Ascending aorta (tissue), 2 donors: ENCODE results near the gene UBE2H. TPM values are rescaled to one million over a fixed set of nuclear protein-coding genes. Genes with fewer than 3 reads are reported as not detected.
A peak's percentile ranks its signal among the peaks of the same experiment; 100 is the strongest.

Experiments used
- DNase-seq, 2 donors: peaks; one replicate each; pipeline ENCODE4 v3.0.0-alpha.2; 2019; ENCODE audit warnings: low spot score in 2 of 2
- H3K27ac ChIP-seq, 2 donors: fragments of 200-600 bp; sonication (generic); one replicate each; pipeline ENCODE4 v1.5.1; 2016 to 2017; ENCODE audit warnings: mild to moderate bottlenecking in 1 of 2
- H3K27me3 ChIP-seq: fragments of 200-600 bp; sonication (generic); one replicate; pipeline ENCODE4 v1.5.1; 2017
- H3K36me3 ChIP-seq, 2 donors: fragments of 200-600 bp; sonication (generic); one replicate each; pipeline ENCODE4 v1.5.1; 2016
- H3K4me1 ChIP-seq, 2 donors: fragments of 200-600 bp; sonication (generic); one replicate each; pipeline ENCODE4 v1.5.1; 2016 to 2017; ENCODE audit warnings: mild to moderate bottlenecking in 1 of 2
- H3K4me3 ChIP-seq, 2 donors: fragments of 200-600 bp; sonication (generic); one replicate each; pipeline ENCODE4 v1.5.1; 2016 to 2017; ENCODE audit warnings: mild to moderate bottlenecking in 1 of 2
- H3K9me3 ChIP-seq, 2 donors: fragments of 200-600 bp; sonication (generic); one replicate each; pipeline ENCODE4 v1.5.1; 2016
- CTCF ChIP-seq, 3 experiments: fragments of 200-600 bp in 2 of 3; fragments of 450-650 bp in 1 of 3; sonication (generic) in 2 of 3; IDR thresholded peaks; one replicate each; pipeline ENCODE4 v1.5.1; 2016 to 2019; ENCODE audit warnings: antibody characterized with exemption in 3 of 3, mild to moderate bottlenecking in 1 of 3, moderate library complexity in 1 of 3
- intact Hi-C: fragments of 100-400 bp; cut with DNase I; formaldehyde crosslinking; loops from one replicate; pipeline ENCODE4 v1.15.1; 2023
- total RNA-seq: library from RNA; depleted of rRNA; stranded (reverse); fragments of >200 nt; gene quantifications from one replicate; pipeline ENCODE4 v1.1.0, GENCODE V29; 2016

Gene UBE2H
- total RNA-seq, 1 donor from 2014 or later: 83.9 TPM

GRCh38 chr7:129948877-129949291 lies 3.9 kb downstream of the UBE2H start:
- peak; percentile 79 to 93 for DNase-seq
- Histone ChIP-seq H3K4me1 (peaks cover 8 to 27% of the 10 kb centered on the region in 2 donors), H3K27ac (peak overlapping the region; percentile 91), H3K27me3 (no peaks in the 10 kb centered on the region), H3K4me3 (peak overlapping the region; percentile 80 to 92), H3K36me3 (no peaks in the 10 kb centered on the region), H3K9me3 (no peaks in the 10 kb centered on the region)
- intact Hi-C loops: loop anchor here (2.0 kb wide), 1 partner anchor 84 kb away; no protein-coding TSS in a partner anchor
- TF ChIP-seq CTCF (IDR thresholded peaks at IDR 0.05): no peak

GRCh38 chr7:129948338-129948737 lies 4.4 kb downstream of the UBE2H start:
- H3K27ac ChIP-seq: peak overlapping the region; percentile 91
- no peak for DNase-seq
- peak overlapping the region in 1 of 2 donors; percentile 80 for H3K4me3 ChIP-seq
- intact Hi-C loops: loop anchor here (2.0 kb wide), 1 partner anchor 84 kb away; no protein-coding TSS in a partner anchor
- TF ChIP-seq CTCF (IDR thresholded peaks at IDR 0.05): no peak
- H3K9me3 ChIP-seq: no peaks in the 10 kb centered on the region
- peaks cover 8 to 27% of the 10 kb centered on the region in 2 donors for H3K4me1 ChIP-seq
- H3K27me3 ChIP-seq: no peaks in the 10 kb centered on the region
- peaks cover 2% of the 10 kb centered on the region in 2 donors for H3K36me3 ChIP-seq

- H3K36me3 ChIP-seq: peaks cover 5 to 7% of the 10 kb centered on the region in 2 donors
- peaks cover 8 to 31% of the 10 kb centered on the region in 2 donors for H3K4me1 ChIP-seq
- peak overlapping the region in 1 of 2 donors; percentile 80 for H3K4me3 ChIP-seq
- intact Hi-C loops: loop anchor here (2.0 kb wide), 1 partner anchor 83 kb away; no protein-coding TSS in a partner anchor
- peak; percentile 23 to 75 for DNase-seq
- peak overlapping the region; percentile 91 for H3K27ac ChIP-seq
- no peaks in the 10 kb centered on the region for H3K27me3 ChIP-seq
- TF ChIP-seq CTCF (IDR thresholded peaks at IDR 0.05): no peak
- H3K9me3 ChIP-seq: no peaks in the 10 kb centered on the region
Measured at GRCh38 chr7:129947701-129948100, 5.1 kb downstream of the UBE2H start.

- intact Hi-C loops: no loop called here
- Histone ChIP-seq H3K27ac (peak overlapping the region in 1 of 2 donors; percentile 91), H3K4me3 (peak overlapping the region in 1 of 2 donors; percentile 80), H3K9me3 (no peaks in the 10 kb centered on the region), H3K27me3 (no peaks in the 10 kb centered on the region), H3K36me3 (peaks cover 5 to 7% of the 10 kb centered on the region in 2 donors), H3K4me1 (peaks cover 8 to 31% of the 10 kb centered on the region in 2 donors)
- DNase-seq: no peak
- TF ChIP-seq CTCF (IDR thresholded peaks at IDR 0.05): no peak
Measured at GRCh38 chr7:129947049-129947448, 5.7 kb downstream of the UBE2H start.

- intact Hi-C loops: no loop called here
- Histone ChIP-seq H3K27me3 (no peaks in the 10 kb centered on the region), H3K36me3 (peaks cover 5 to 7% of the 10 kb centered on the region in 2 donors), H3K27ac (peak overlapping the region in 1 of 2 donors; percentile 91), H3K4me3 (no peak overlapping the region), H3K9me3 (no peaks in the 10 kb centered on the region), H3K4me1 (peaks cover 8 to 33% of the 10 kb centered on the region in 2 donors)
- no peak for TF ChIP-seq CTCF (IDR thresholded peaks at IDR 0.05)
- DNase-seq: no peak
Measured at GRCh38 chr7:129946282-129946681, 6.5 kb downstream of the UBE2H start.
